B cell (primary cell): ENCODE measurements around the gene DPYD. TPM values are rescaled to one million over a fixed set of nuclear protein-coding genes. Genes with fewer than 3 reads are reported as not detected.

Experiments used
- ATAC-seq: fragments of 200-7000 bp; cut with Tn5 transposase; one replicate; pipeline ENCODE4 v1.10.0; 2021; ENCODE audit warnings: low read depth, mild to moderate bottlenecking, moderate number of reproducible peaks, moderate library complexity
- CTCF ChIA-PET: fragments of 350-600 bp; sonication (Branson Sonifier 250); formaldehyde crosslinking; loops from one replicate; lab custom pipeline; 2021; ENCODE audit warnings: antibody characterized with exemption, inconsistent platforms; lab: Charles Lee
- POLR2A ChIA-PET: fragments of 350-600 bp; sonication (Branson Sonifier 250); formaldehyde crosslinking; loops from one replicate; lab custom pipeline; 2021; ENCODE audit warnings: antibody characterized with exemption; lab: Charles Lee
- DNase-seq: peaks from one replicate; pipeline ENCODE4 v3.0.0; 2013
- H2AFZ ChIP-seq: 2 replicates; pipeline ENCODE4 v1.6.1; 2012; ENCODE audit warnings: mild to moderate bottlenecking, low read depth, low read length; ENCODE audit not compliant: insufficient read depth, poor library complexity, severe bottlenecking
- H3K27ac ChIP-seq, 2 donors: 1 replicate in 1 of 2; 2 replicates in 1 of 2; pipeline ENCODE4 v1.5.1; 2012 to 2013; ENCODE audit warnings: low read length in 2 of 2, mild to moderate bottlenecking in 2 of 2, moderate library complexity in 1 of 2
- H3K27me3 ChIP-seq, 4 experiments: fragments of 200-600 bp in 1 of 4; sonication (generic) in 1 of 4; replicated peaks in 1 of 4; 1 replicate in 2 of 4; 2 replicates in 2 of 4; pipeline versions ENCODE4 v1.6.1 to v1.7.0; 2013 to 2016; ENCODE audit warnings: low read length in 3 of 4, mild to moderate bottlenecking in 2 of 4, mixed read lengths in 1 of 4, moderate library complexity in 1 of 4; ENCODE audit not compliant: insufficient read depth in 4 of 4, control insufficient read depth in 3 of 4; ENCODE audit errors: control extremely low read depth in 1 of 4
- H3K36me3 ChIP-seq, 2 experiments: replicated peaks in 1 of 2; 1 replicate in 1 of 2; 2 replicates in 1 of 2; pipeline versions ENCODE4 v1.6.1 to v1.7.1; 2013; ENCODE audit warnings: low read length in 1 of 2; ENCODE audit not compliant: insufficient read depth in 2 of 2, control insufficient read depth in 1 of 2; ENCODE audit errors: control extremely low read depth in 1 of 2, extremely low read depth in 1 of 2
- H3K4me1 ChIP-seq, 2 donors: fragments of 200-600 bp in 1 of 2; sonication (generic) in 1 of 2; 1 replicate in 1 of 2; 2 replicates in 1 of 2; pipeline versions ENCODE4 v1.5.1 to v1.6.1; 2013 to 2017; ENCODE audit warnings: low read length in 2 of 2; ENCODE audit not compliant: control insufficient read depth in 2 of 2, insufficient read depth in 2 of 2
- H3K4me2 ChIP-seq: replicated peaks from 2 replicates; pipeline ENCODE3; 2012; ENCODE audit warnings: mild to moderate bottlenecking, low read depth, low read length; ENCODE audit not compliant: poor library complexity, severe bottlenecking
- H3K4me3 ChIP-seq, 5 experiments: fragments of 200-600 bp in 1 of 5; sonication (generic) in 1 of 5; 1 replicate in 3 of 5; 2 replicates in 2 of 5; pipeline versions ENCODE4 v1.5.1 to v1.7.0; 2011 to 2016; ENCODE audit warnings: low read length in 4 of 5, mild to moderate bottlenecking in 4 of 5, low read depth in 2 of 5, control low read depth in 1 of 5, moderate library complexity in 1 of 5; ENCODE audit not compliant: insufficient read depth in 1 of 5; ENCODE audit errors: control extremely low read depth in 1 of 5, extremely low read depth in 1 of 5
- H3K79me2 ChIP-seq: fragments of 200-600 bp; sonication (generic); one replicate; pipeline ENCODE4 v1.6.0; 2016; ENCODE audit warnings: low read length; ENCODE audit not compliant: control insufficient read depth, insufficient read depth
- H3K9ac ChIP-seq: fragments of 200-600 bp; sonication (generic); 2 replicates; pipeline ENCODE4 v1.6.1; 2017; ENCODE audit warnings: mild to moderate bottlenecking, low read length, moderate library complexity
- H3K9me3 ChIP-seq, 3 donors: one replicate each; pipeline versions ENCODE4 v1.6.1 to v1.7.1; 2013; ENCODE audit warnings: low read length in 2 of 3; ENCODE audit not compliant: control insufficient read depth in 2 of 3, insufficient read depth in 1 of 3; ENCODE audit errors: control extremely low read depth in 1 of 3
- H4K20me1 ChIP-seq: 2 replicates; pipeline ENCODE4 v1.6.0; 2012; ENCODE audit warnings: mild to moderate bottlenecking, low read length; ENCODE audit not compliant: insufficient read depth, control insufficient read depth, poor library complexity, severe bottlenecking
- H3K27ac Mint-ChIP-seq: one replicate; pipeline ENCODE4 v1.8.0; 2021; ENCODE audit warnings: mixed read lengths
- H3K27me3 Mint-ChIP-seq: one replicate; pipeline ENCODE4 v1.8.0; 2021; ENCODE audit warnings: mixed read lengths
- H3K4me1 Mint-ChIP-seq: one replicate; pipeline ENCODE4 v1.8.0; 2021; ENCODE audit warnings: mixed read lengths
- H3K4me3 Mint-ChIP-seq: one replicate; pipeline ENCODE4 v1.8.0; 2021; ENCODE audit warnings: mixed read lengths
- H3K9me3 Mint-ChIP-seq: one replicate; pipeline ENCODE4 v1.8.0; 2022; ENCODE audit warnings: mixed read lengths; ENCODE audit not compliant: insufficient read depth
- EZH2 ChIP-seq: IDR thresholded peaks from 2 replicates; pipeline ENCODE4 v1.6.1; 2012; ENCODE audit warnings: borderline replicate concordance, low read depth, mild to moderate bottlenecking, moderate library complexity, low read length; ENCODE audit not compliant: insufficient read depth, poor library complexity, severe bottlenecking
- WGBS: methylation state at CpG from one replicate; pipeline ENCODE4 v1.1.5; 2013; ENCODE audit warnings: missing lambda C conversion rate; ENCODE audit not compliant: insufficient coverage; 5-methylcytosine and 5-hydroxymethylcytosine counted together
- intact Hi-C: fragments of 100-400 bp; cut with micrococcal nuclease; formaldehyde crosslinking; loops from one replicate; pipeline ENCODE4 v1.10.0; 2022
- polyA plus RNA-seq: library from polyadenylated mRNA; depleted of rRNA; stranded (reverse); fragments of >200 nt; gene quantifications from 2 replicates; pipeline ENCODE4 v1.2.3, GENCODE V29; 2012
- total RNA-seq, 2 donors: library from RNA; stranded (reverse); fragments of 120-200 nt in 1 of 2; gene quantifications; 1 replicate in 1 of 2; 2 replicates in 1 of 2; pipeline versions ENCODE4 v1.2.3 to v1.2.4, GENCODE V29; 2013 to 2022
- TF ChIP-seq, protein P1 (sequence below): fragments of 200-600 bp; IDR thresholded peaks from one replicate; pipeline ENCODE4 v1.8.0; 2022; ENCODE audit warnings: antibody characterized with exemption, mild to moderate bottlenecking

Gene DPYD
- total and polyA plus RNA-seq, 2 donors (not counting 1 experiment from before 2014, with no cell fraction given), result 4.2 to 19.0 TPM

GRCh38 chr1:97378596-97378995 lies 542.2 kb downstream of the DPYD start:
- CTCF ChIA-PET, result no interaction called here
- Histone ChIP-seq H3K27me3 (no peaks in the 10 kb centered on the region), H3K4me2 (no peak overlapping the region), H2AFZ (no peak overlapping the region), H3K27ac (no peak overlapping the region), H3K9ac (no peak overlapping the region), H3K4me1 (no peaks in the 10 kb centered on the region), H4K20me1 (no peaks in the 10 kb centered on the region), H3K36me3 (peaks cover 0 to 5% of the 10 kb centered on the region in 2 experiments), H3K79me2 (no peaks in the 10 kb centered on the region), H3K4me3 (no peak overlapping the region), H3K9me3 (peaks cover 0 to 1% (median 0%) of the 10 kb centered on the region in 3 donors)
- H3K9me3 Mint-ChIP-seq, result no peaks in the 10 kb centered on the region
- H3K4me3 Mint-ChIP-seq, result no peak overlapping the region
- POLR2A ChIA-PET, result no interaction called here
- H3K27me3 Mint-ChIP-seq, result no peaks in the 10 kb centered on the region
- TF ChIP-seq, protein P1, sequence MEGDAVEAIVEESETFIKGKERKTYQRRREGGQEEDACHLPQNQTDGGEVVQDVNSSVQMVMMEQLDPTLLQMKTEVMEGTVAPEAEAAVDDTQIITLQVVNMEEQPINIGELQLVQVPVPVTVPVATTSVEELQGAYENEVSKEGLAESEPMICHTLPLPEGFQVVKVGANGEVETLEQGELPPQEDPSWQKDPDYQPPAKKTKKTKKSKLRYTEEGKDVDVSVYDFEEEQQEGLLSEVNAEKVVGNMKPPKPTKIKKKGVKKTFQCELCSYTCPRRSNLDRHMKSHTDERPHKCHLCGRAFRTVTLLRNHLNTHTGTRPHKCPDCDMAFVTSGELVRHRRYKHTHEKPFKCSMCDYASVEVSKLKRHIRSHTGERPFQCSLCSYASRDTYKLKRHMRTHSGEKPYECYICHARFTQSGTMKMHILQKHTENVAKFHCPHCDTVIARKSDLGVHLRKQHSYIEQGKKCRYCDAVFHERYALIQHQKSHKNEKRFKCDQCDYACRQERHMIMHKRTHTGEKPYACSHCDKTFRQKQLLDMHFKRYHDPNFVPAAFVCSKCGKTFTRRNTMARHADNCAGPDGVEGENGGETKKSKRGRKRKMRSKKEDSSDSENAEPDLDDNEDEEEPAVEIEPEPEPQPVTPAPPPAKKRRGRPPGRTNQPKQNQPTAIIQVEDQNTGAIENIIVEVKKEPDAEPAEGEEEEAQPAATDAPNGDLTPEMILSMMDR, result no peak
- no peak for TF ChIP-seq EZH2
- intact Hi-C loops, result no loop called here
- no peak overlapping the region for H3K27ac Mint-ChIP-seq
- DNase-seq (no peak), ATAC-seq (no peak)
- no CpG with 5 or more reads among the region's 3 CpGs for WGBS
- no peaks in the 10 kb centered on the region for H3K4me1 Mint-ChIP-seq

DNA sequence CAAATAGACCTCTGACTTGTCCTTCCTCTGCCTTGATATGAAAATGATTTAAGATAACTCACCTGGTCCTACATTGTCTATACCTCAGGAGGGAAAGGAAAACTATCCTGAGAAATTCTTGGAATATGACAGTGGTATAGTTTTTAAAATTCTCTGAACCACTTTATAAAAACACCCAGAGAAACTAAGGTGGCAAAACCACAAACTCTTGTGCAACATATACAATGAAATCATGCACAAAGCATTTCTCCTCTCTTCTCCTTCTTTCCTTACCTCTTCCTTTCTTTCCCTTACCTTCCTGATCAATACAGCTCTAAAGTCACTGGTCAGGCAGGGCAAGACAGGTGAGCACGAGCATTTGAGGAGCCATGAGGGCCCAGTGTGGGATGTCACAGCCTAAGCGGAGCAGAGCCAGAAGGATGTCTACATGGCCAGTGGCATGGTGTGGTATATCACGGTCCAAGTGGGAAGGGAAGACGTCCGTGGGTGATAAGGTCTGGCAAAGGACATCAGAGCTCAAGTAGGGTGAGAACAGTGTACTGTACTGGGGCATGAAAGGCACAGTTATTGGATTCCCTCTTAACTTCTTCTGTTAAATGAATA lies 543.3 kb downstream of the DPYD start:
- H3K4me2 ChIP-seq, result no peak overlapping the region
- no peak overlapping the region for H3K4me3 ChIP-seq
- no peaks in the 10 kb centered on the region for H3K27me3 Mint-ChIP-seq
- intact Hi-C loops, result no loop called here
- ATAC-seq, result no peak
- WGBS, result 93% methylated on average over 5 of the region's 5 CpGs
- no peaks in the 10 kb centered on the region for H3K79me2 ChIP-seq
- ChIA-PET CTCF (no interaction called here), POLR2A (no interaction called here)
- H3K27ac ChIP-seq, result no peak overlapping the region
- no peaks in the 10 kb centered on the region for H4K20me1 ChIP-seq
- no peak overlapping the region for H3K9ac ChIP-seq
- H3K9me3 ChIP-seq, result peaks cover 0 to 1% (median 0%) of the 10 kb centered on the region in 3 donors
- H3K4me3 Mint-ChIP-seq, result no peak overlapping the region
- H3K4me1 Mint-ChIP-seq, result no peaks in the 10 kb centered on the region
- no peaks in the 10 kb centered on the region for H3K9me3 Mint-ChIP-seq
- DNase-seq, result no peak
- peaks cover 0 to 5% of the 10 kb centered on the region in 2 experiments for H3K36me3 ChIP-seq
- H3K27ac Mint-ChIP-seq, result no peak overlapping the region
- no peak overlapping the region for H2AFZ ChIP-seq
- no peaks in the 10 kb centered on the region for H3K27me3 ChIP-seq
- TF ChIP-seq, protein P1, result no peak
- TF ChIP-seq EZH2, result no peak
- no peaks in the 10 kb centered on the region for H3K4me1 ChIP-seq
